HUES64 (cell line): ENCODE results near the gene NASP.

Source experiments
- H3K27ac ChIP-seq: 2 replicates; pipeline ENCODE4 v1.7.0; 2013; ENCODE audit warnings: low read depth, low read length, inconsistent platforms
- H3K27me3 ChIP-seq: 2 replicates; pipeline ENCODE4 v1.6.1; 2013; ENCODE audit warnings: mild to moderate bottlenecking, low read length; ENCODE audit not compliant: insufficient read depth
- H3K36me3 ChIP-seq: 2 replicates; pipeline ENCODE4 v1.6.1; 2013; ENCODE audit warnings: mild to moderate bottlenecking, low read length; ENCODE audit not compliant: insufficient read depth
- H3K4me1 ChIP-seq: 2 replicates; pipeline ENCODE4 v1.6.1; 2013; ENCODE audit warnings: mild to moderate bottlenecking, low read length, moderate library complexity; ENCODE audit not compliant: insufficient read depth
- H3K4me3 ChIP-seq: 2 replicates; pipeline ENCODE4 v1.5.1; 2013; ENCODE audit warnings: mild to moderate bottlenecking, low read length, moderate library complexity
- H3K9ac ChIP-seq: 2 replicates; pipeline ENCODE4 v1.6.1; 2013; ENCODE audit warnings: mild to moderate bottlenecking, low read depth, low read length
- H3K9me3 ChIP-seq: 2 replicates; pipeline ENCODE4 v1.6.1; 2013; ENCODE audit warnings: low read depth, low read length; ENCODE audit not compliant: insufficient read depth
- WGBS: fragments of 150-250, 120-280 bp; methylation state at CpG from one replicate; pipeline ENCODE4 v1.1.7; 2013; ENCODE audit warnings: missing lambda C conversion rate; 5-methylcytosine and 5-hydroxymethylcytosine counted together

The NASP gene

DNA sequence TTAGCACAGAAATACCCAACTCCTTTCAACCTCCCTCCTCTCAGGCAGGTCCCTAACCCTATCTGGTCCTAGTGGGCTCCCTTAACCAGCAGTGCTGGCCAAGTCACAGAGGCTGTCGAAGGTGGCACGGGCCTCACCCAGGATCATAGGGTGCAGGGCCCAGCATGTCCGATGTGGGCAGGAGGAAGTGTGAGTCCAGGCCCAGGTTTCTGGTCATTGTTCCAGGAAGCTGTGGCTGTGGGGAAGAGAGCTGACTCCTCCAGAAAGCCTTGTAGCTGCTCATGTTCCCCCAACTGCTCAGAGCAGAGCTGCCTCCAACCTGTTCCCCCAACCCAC is 37.6 kb downstream of the NASP start:
- Histone ChIP-seq H3K4me3 (no peak overlapping the region), H3K36me3 (peaks cover 48% of the 10 kb centered on the region), H3K9ac (no peak overlapping the region), H3K4me1 (no peaks in the 10 kb centered on the region), H3K27ac (no peak overlapping the region; the same call in 1 of the 2 replicates), H3K27me3 (no peaks in the 10 kb centered on the region), H3K9me3 (no peaks in the 10 kb centered on the region)
- 92% methylated on average over 3 of the region's 3 CpGs for WGBS

DNA sequence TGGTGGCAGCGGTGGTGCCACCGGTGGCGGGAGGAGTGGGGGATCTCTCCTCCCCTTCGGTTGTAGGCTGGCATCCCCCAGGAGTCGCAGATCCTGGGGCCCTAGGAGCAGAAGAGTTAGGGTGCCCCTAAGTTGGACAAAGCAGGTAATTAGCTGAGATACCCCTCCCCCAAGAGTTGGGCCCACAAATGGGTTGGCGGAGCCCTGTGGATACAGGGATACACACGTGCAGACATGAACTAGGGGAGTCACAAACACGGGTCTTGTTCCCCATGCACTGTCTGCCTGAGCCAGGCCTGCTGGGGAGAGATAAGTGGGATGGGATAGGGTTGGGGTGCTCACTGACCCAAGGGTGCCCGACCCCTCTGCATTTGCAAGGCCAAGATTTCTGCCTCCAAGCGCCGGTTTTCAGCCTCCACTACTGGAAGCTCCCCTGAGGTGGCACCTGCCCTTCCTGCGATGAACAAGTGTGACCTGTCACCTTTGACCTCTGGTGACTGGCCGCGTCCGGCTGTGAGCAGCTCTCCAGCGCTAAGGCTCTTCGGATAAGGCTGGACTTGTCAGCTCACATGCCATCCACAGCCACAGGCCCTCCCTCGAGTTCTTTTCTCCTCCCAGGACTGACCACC is 38.2 kb downstream of the NASP start:
- peak overlapping the region; percentile 42; the same call in 1 of the 2 replicates for H3K27ac ChIP-seq
- no peaks in the 10 kb centered on the region for H3K27me3 ChIP-seq
- H3K4me3 ChIP-seq = no peak overlapping the region

DNA sequence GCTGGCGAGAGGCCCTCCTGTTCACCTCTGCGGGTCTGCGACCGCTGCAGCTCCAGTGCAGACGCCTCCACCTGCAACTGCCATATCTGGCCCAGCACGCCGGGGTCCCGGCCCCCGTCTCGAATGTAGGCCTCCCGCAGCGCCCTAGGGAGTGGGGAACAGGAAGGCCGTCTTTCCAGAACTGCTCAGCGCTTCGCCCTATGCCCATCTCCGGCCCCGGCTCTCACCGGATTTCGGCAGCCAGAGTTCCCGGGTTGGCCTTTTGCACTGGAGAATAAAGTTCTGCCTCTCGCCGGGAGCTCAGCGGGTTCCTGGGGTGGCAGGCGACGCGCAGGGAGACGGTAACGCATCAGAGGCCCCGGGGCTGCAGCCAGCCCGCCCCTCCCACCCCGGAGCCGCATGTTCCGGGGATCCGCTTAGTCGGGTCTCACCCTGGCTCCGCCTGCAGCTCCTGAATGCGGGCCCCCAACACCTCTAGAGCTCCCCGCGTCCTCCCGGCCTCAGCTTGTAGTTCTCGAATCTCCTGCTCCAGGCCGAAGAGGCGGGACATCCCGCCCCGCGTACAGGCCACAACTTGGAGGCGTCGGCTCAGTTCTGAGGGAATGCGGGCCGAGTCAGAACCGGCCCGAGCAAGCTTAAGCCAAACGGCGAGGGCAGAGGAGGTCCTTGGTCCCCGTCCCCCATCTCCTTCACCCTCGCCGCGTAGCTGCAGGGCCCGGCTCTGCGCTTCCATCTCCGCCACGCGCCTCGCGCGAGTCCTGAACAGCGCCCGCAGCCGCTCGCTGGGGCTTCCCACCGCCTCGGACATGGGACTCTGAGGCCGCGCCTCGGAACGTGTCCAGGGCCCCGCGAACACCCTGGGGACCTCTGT is 38.9 kb downstream of the NASP start:
- WGBS = 95% methylated on average over 78 of the region's 78 CpGs
- Histone ChIP-seq H3K27me3 (no peaks in the 10 kb centered on the region), H3K36me3 (peaks cover 48% of the 10 kb centered on the region), H3K27ac (peak overlapping the region; percentile 42), H3K9ac (no peak overlapping the region), H3K4me1 (no peaks in the 10 kb centered on the region), H3K4me3 (no peak overlapping the region), H3K9me3 (no peaks in the 10 kb centered on the region)

More for the DNA sequence above, 38.2 kb downstream of the NASP start:
- no peak overlapping the region for H3K9ac ChIP-seq
- H3K36me3 ChIP-seq = peaks cover 48% of the 10 kb centered on the region
- 88% methylated on average over 18 of the region's 18 CpGs for WGBS
- H3K9me3 ChIP-seq = no peaks in the 10 kb centered on the region
- H3K4me1 ChIP-seq = no peaks in the 10 kb centered on the region

DNA sequence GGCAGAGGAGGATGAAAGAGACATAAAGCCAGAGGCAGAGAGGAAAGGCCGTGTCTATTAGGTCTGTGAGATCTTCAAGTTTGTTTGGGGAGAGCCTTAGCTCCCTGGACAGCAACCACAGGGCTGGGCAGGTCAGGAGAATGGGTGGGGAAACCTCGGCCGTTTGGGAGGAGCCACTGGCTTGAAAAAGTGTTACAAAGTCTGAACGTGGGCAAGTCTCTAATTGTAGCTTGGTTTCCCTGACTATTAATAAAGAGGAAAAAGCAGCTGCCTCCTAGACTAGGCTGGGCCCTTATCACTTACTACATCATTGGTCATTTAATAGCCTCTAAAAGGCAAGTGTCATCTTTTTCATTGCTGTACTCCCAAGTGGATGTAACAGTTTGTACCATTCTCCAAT is 40.1 kb downstream of the NASP start, which contains the start of gene CCDC17:
TSS of gene CCDC17 (minus strand) at position 83 of the 400 bp plus-strand sequence. CDS start 145 bp downstream, outside the sequence.
- Histone ChIP-seq H3K4me1 (no peaks in the 10 kb centered on the region), H3K36me3 (peaks cover 50% of the 10 kb centered on the region)

DNA sequence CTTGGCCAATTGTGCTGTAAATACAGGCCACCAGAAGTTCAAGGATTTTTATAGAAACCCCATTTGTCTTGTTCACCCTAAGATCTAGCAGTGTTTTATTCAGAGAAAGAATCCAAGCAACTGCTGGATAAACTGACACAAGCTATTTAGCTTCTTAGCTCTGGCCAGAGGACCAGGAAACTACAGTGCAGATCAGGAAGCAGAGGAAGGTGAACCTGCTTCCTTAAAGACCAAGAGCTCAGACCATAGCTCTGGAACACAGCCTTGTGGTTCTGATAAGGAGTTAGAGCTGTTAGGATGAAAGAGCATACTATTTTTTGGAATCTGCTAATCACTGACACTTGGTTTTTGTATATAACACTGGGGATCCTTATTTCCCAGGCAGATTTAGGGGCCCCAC is 45.2 kb downstream of the NASP start:
- Histone ChIP-seq H3K36me3 (peaks cover 87% of the 10 kb centered on the region), H3K9me3 (no peaks in the 10 kb centered on the region), H3K4me1 (no peaks in the 10 kb centered on the region)

More for the DNA sequence above, 40.1 kb downstream of the NASP start, which contains the start of gene CCDC17:
- H3K9ac ChIP-seq = no peak within 1 kb of the TSS
- peak within 1 kb of the TSS; percentile 33; the same call in 1 of the 2 replicates for H3K27ac ChIP-seq
- no peaks in the 10 kb centered on the region for H3K27me3 ChIP-seq
- H3K9me3 ChIP-seq = no peaks in the 10 kb centered on the region
- no peak within 1 kb of the TSS for H3K4me3 ChIP-seq
- whole genome bisulfite sequencing = 79% methylated on average over 4 of the region's 4 CpGs

DNA sequence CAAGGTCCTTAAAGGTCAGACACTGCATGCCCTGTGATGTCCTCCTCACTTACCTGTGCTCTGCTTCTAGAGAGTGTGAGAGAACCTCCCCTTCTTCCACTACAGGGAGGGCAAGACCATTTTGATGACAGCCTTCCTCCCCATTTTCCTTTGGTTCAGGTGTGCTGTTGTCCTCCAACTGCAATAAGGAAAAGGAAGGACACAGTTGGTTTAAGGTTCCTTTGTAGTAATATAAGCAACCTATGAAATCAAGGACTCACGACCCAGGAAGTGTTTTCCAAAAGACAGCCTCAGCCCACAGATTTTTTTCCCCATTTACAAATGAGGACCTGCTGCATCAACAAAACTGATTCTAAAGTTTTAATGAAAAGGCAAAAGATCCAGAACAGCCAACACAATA is 46.6 kb downstream of the NASP start:
- WGBS = 100% methylated on average over 1 of the region's 1 CpG
- Histone ChIP-seq H3K36me3 (peaks cover 97% of the 10 kb centered on the region), H3K4me3 (no peak overlapping the region), H3K27ac (no peak overlapping the region), H3K27me3 (no peaks in the 10 kb centered on the region), H3K9me3 (no peaks in the 10 kb centered on the region), H3K9ac (no peak overlapping the region), H3K4me1 (no peaks in the 10 kb centered on the region)

More for the DNA sequence above, 45.2 kb downstream of the NASP start:
- Histone ChIP-seq H3K27ac (no peak overlapping the region), H3K9ac (no peak overlapping the region), H3K27me3 (no peaks in the 10 kb centered on the region), H3K4me3 (no peak overlapping the region)

DNA sequence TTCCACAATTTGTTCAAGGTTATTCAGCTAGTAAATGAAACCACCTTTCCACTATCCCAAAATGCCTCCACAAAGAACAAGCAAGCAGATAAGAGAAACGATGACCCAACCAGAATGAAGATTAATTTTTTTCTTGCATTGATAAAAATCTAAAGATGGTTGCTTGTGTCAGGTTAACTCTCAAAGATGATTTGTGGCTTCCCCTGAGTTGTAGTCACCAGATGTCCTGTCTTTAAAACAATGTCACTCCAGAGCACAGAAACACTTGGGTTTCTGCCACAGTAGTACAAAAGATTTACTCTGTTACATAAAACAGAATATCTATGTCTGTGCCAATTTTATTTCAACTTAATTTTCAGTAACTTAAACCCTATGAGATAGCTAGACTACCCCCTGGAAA is 51.4 kb downstream of the NASP start:
- Histone ChIP-seq H3K9ac (no peak overlapping the region), H3K9me3 (no peaks in the 10 kb centered on the region), H3K36me3 (peaks cover 100% of the 10 kb centered on the region), H3K4me3 (no peak overlapping the region), H3K27me3 (no peaks in the 10 kb centered on the region), H3K27ac (no peak overlapping the region), H3K4me1 (no peaks in the 10 kb centered on the region)
- WGBS = 86% methylated on average over 1 of the region's 1 CpG

DNA sequence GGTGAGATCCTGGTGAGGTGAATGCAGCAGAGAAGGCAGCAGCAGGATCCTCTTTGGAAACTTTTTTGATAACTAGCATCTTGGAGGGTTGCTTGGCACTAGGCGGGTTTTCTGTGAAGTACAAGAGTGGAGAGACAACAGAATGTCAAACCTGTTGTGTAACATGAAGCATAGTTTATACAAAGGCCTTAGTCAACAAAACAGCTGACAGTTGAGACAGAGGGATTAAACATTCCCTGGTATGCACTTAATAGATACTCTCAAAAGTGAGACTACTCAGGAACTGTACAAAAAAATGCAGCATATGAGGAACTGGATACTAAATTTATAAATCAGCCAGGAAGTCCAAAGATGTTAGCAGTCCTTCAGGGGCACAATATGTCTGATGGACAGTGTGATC is 56.5 kb downstream of the NASP start:
- Histone ChIP-seq H3K27ac (no peak overlapping the region), H3K27me3 (no peaks in the 10 kb centered on the region), H3K9ac (no peak overlapping the region), H3K36me3 (peaks cover 98% of the 10 kb centered on the region), H3K4me1 (no peaks in the 10 kb centered on the region), H3K9me3 (no peaks in the 10 kb centered on the region), H3K4me3 (no peak overlapping the region)
- WGBS = 94% methylated on average over 1 of the region's 1 CpG

DNA sequence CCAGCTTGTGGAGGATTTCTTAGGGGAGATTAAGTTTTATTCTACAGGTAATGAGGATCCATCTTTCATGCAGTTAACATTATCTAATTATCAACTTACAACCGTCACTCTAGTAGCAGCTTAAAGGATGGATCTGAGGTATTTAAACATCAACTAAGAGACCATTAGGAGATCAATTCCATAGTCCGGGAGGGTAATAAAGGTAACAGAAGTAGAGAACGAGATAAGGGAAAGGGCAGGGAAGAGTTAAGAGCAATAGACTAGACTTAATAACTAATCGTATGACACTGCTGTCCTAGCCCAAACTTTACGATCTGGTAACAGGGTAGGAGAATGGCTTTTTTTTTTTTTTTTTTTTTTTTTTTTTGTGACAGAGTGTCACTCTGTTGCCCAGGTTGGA is 59.5 kb downstream of the NASP start:
- Histone ChIP-seq H3K4me3 (no peak overlapping the region), H3K27ac (no peak overlapping the region), H3K9me3 (no peaks in the 10 kb centered on the region), H3K9ac (no peak overlapping the region), H3K4me1 (no peaks in the 10 kb centered on the region), H3K27me3 (no peaks in the 10 kb centered on the region), H3K36me3 (peaks cover 94% of the 10 kb centered on the region)
- WGBS = 92% methylated on average over 5 of the region's 5 CpGs

DNA sequence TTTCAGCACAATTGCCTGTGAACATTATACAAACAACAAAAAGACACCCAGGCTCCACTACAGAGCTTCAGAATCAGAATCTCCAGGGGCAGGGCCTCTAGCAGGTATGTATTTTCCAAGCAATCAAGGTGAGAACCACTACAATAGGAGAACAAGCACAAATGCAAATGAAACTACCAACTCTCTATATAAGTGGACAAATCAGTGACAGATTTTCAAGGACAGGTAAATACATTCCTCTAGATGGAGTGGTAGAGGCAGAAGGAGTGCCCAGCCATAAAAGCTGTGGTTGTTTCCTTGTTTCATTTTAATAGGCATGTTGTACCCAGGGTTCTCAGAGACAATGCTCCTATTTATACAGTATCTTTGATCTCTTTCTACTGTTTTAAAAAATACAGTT is 60.1 kb downstream of the NASP start:
- peaks cover 94% of the 10 kb centered on the region for H3K36me3 ChIP-seq
- no peak overlapping the region for H3K4me3 ChIP-seq
- no peak overlapping the region for H3K9ac ChIP-seq
- H3K27me3 ChIP-seq = no peaks in the 10 kb centered on the region
- H3K9me3 ChIP-seq = no peaks in the 10 kb centered on the region
- no peak overlapping the region for H3K27ac ChIP-seq
- H3K4me1 ChIP-seq = no peaks in the 10 kb centered on the region

DNA sequence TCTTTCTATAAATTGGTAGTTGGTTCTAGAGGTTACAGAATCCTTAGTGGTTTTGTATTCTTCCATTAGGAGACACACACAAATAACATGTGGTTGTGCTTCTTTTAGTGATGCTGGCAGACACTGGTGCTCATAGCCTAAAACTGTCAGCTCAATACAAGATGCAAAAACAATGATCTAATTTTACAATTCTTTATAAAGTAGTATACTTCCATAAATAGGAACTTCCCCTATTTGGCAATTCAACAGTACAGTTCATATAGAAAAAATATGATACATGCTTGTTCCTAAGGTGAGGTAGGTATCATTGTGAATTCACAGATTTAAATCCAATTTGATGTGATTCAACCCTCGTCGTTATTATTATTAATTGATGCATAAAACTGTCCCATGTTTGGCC is 60.8 kb downstream of the NASP start:
- Histone ChIP-seq H3K9ac (no peak overlapping the region), H3K36me3 (peaks cover 94% of the 10 kb centered on the region), H3K4me1 (no peaks in the 10 kb centered on the region), H3K4me3 (no peak overlapping the region), H3K27me3 (no peaks in the 10 kb centered on the region), H3K27ac (no peak overlapping the region), H3K9me3 (no peaks in the 10 kb centered on the region)
- WGBS = 100% methylated on average over 2 of the region's 2 CpGs
